H9 (cell line): ENCODE results near the gene PPP2R2B. TPM values are rescaled to one million over a fixed set of nuclear protein-coding genes. Genes with fewer than 3 reads are reported as not detected.

Experiments used
- DNase-seq: peaks from one replicate; pipeline ENCODE4 v3.0.0-alpha.2; 2017
- H2AFZ ChIP-seq: one replicate; pipeline ENCODE4 v1.6.1; 2013; ENCODE audit warnings: mild to moderate bottlenecking, low read length, control low read depth, moderate library complexity
- H2AK5ac ChIP-seq: 2 replicates; pipeline ENCODE4 v1.6.1; 2013; ENCODE audit warnings: low read length, control low read depth, mixed read lengths; ENCODE audit not compliant: insufficient read length
- H2BK120ac ChIP-seq: one replicate; pipeline ENCODE4 v1.6.1; 2013; ENCODE audit warnings: low read depth, mild to moderate bottlenecking, low read length, control low read depth, inconsistent platforms; ENCODE audit not compliant: poor library complexity, severe bottlenecking
- H2BK12ac ChIP-seq: 2 replicates; pipeline ENCODE4 v1.6.1; 2013; ENCODE audit warnings: low read length, control low read depth, mixed read lengths, low read depth; ENCODE audit not compliant: insufficient read length
- H2BK15ac ChIP-seq: 2 replicates; pipeline ENCODE4 v1.6.1; 2013; ENCODE audit warnings: low read depth, low read length, control low read depth
- H2BK20ac ChIP-seq: one replicate; pipeline ENCODE4 v1.6.1; 2013; ENCODE audit warnings: low read depth, mild to moderate bottlenecking, low read length, control low read depth, inconsistent platforms; ENCODE audit not compliant: poor library complexity, severe bottlenecking
- H2BK5ac ChIP-seq: 2 replicates; pipeline ENCODE4 v1.6.1; 2013; ENCODE audit warnings: low read length, control low read depth, mixed read lengths; ENCODE audit not compliant: insufficient read length
- H3K14ac ChIP-seq: 2 replicates; pipeline ENCODE4 v1.6.1; 2013; ENCODE audit warnings: low read length, control low read depth; ENCODE audit not compliant: insufficient read depth
- H3K18ac ChIP-seq: 2 replicates; pipeline ENCODE4 v1.6.1; 2013; ENCODE audit warnings: low read depth, mild to moderate bottlenecking, mixed read lengths, low read length, control low read depth; ENCODE audit not compliant: insufficient read length
- H3K23ac ChIP-seq: 2 replicates; pipeline ENCODE4 v1.6.1; 2013; ENCODE audit warnings: low read length, control low read depth, mixed read lengths, low read depth; ENCODE audit not compliant: insufficient read length
- H3K23me2 ChIP-seq: 2 replicates; pipeline ENCODE4 v1.6.1; 2013; ENCODE audit warnings: low read depth, mild to moderate bottlenecking, mixed read lengths, low read length, control low read depth; ENCODE audit not compliant: insufficient read length, poor library complexity, severe bottlenecking
- H3K27ac ChIP-seq: 2 replicates; pipeline ENCODE4 v1.5.1; 2013; ENCODE audit warnings: low read length, control low read depth, mixed read lengths, low read depth; ENCODE audit not compliant: insufficient read length
- H3K27me3 ChIP-seq: 2 replicates; pipeline ENCODE4 v1.6.1; 2013; ENCODE audit warnings: low read length, control low read depth, inconsistent platforms; ENCODE audit not compliant: insufficient read depth
- H3K4ac ChIP-seq: 2 replicates; pipeline ENCODE4 v1.6.1; 2013; ENCODE audit warnings: low read depth, mild to moderate bottlenecking, control low read depth, inconsistent platforms, low read length, moderate library complexity
- H3K4me1 ChIP-seq: 2 replicates; pipeline ENCODE4 v1.6.1; 2013; ENCODE audit warnings: low read length, control low read depth, inconsistent platforms; ENCODE audit not compliant: insufficient read depth
- H3K4me2 ChIP-seq: 2 replicates; pipeline ENCODE4 v1.6.1; 2013; ENCODE audit warnings: low read length, control low read depth, mixed read lengths; ENCODE audit not compliant: insufficient read length, insufficient read depth
- H3K56ac ChIP-seq: 2 replicates; pipeline ENCODE4 v1.6.1; 2013; ENCODE audit warnings: low read depth, mild to moderate bottlenecking, mixed read lengths, low read length, control low read depth; ENCODE audit not compliant: insufficient read length
- H3K79me1 ChIP-seq: 2 replicates; pipeline ENCODE4 v1.6.1; 2013; ENCODE audit warnings: low read depth, mild to moderate bottlenecking, moderate library complexity, low read length, control low read depth, inconsistent platforms; ENCODE audit not compliant: insufficient read depth, poor library complexity, severe bottlenecking
- H3K79me2 ChIP-seq: 2 replicates; pipeline ENCODE4 v1.6.1; 2013; ENCODE audit warnings: low read length, control low read depth, inconsistent platforms; ENCODE audit not compliant: insufficient read depth
- H3K9ac ChIP-seq: 2 replicates; pipeline ENCODE4 v1.6.1; 2013; ENCODE audit warnings: low read length, control low read depth, mixed read lengths; ENCODE audit not compliant: insufficient read length; ENCODE audit errors: extremely low read depth
- H3K9me3 ChIP-seq: one replicate; pipeline ENCODE4 v1.6.1; 2013; ENCODE audit warnings: low read depth, low read length, inconsistent platforms; ENCODE audit not compliant: control insufficient read depth
- H3T11ph ChIP-seq: one replicate; pipeline ENCODE4 v1.6.1; 2013; ENCODE audit warnings: mild to moderate bottlenecking, low read length, control low read depth, inconsistent platforms
- H4K20me1 ChIP-seq: one replicate; pipeline ENCODE4 v1.6.1; 2013; ENCODE audit not compliant: control insufficient read depth, insufficient read length, insufficient read depth
- H4K5ac ChIP-seq: 2 replicates; pipeline ENCODE4 v1.6.1; 2013; ENCODE audit warnings: low read depth, mild to moderate bottlenecking, mixed read lengths, low read length, control low read depth; ENCODE audit not compliant: insufficient read length
- H4K8ac ChIP-seq: replicated peaks from 2 replicates; pipeline ENCODE4 v1.6.1; 2013; ENCODE audit warnings: low read length, control low read depth, mixed read lengths, low read depth; ENCODE audit not compliant: insufficient read length
- H4K91ac ChIP-seq: 2 replicates; pipeline ENCODE4 v1.6.1; 2013; ENCODE audit warnings: low read depth, mild to moderate bottlenecking, moderate library complexity, mixed read lengths, low read length, control low read depth; ENCODE audit not compliant: insufficient read length
- H3K27ac Mint-ChIP-seq, 3 experiments: 2 replicates in 2 of 3; 3 replicates in 1 of 3; pipeline ENCODE4 v1.8.0; 2020 to 2021; ENCODE audit warnings: mixed read lengths in 3 of 3, mild to moderate bottlenecking in 1 of 3, moderate library complexity in 1 of 3
- H3K27me3 Mint-ChIP-seq: 2 replicates; pipeline ENCODE4 v1.8.0; 2021; ENCODE audit warnings: low read depth, mild to moderate bottlenecking, moderate library complexity, mixed read lengths
- H3K36me3 Mint-ChIP-seq, 3 experiments: 2 replicates in 2 of 3; 3 replicates in 1 of 3; pipeline ENCODE4 v1.8.0; 2020 to 2021; ENCODE audit warnings: low read depth in 3 of 3, mixed read lengths in 3 of 3; ENCODE audit not compliant: insufficient read depth in 1 of 3
- H3K4me1 Mint-ChIP-seq, 2 experiments: 2 replicates each; pipeline ENCODE4 v1.8.0; 2020; ENCODE audit warnings: mixed read lengths in 2 of 2
- H3K4me3 Mint-ChIP-seq, 2 experiments: 2 replicates in 1 of 2; 3 replicates in 1 of 2; pipeline ENCODE4 v1.8.0; 2020 to 2021; ENCODE audit warnings: mild to moderate bottlenecking in 2 of 2, mixed read lengths in 2 of 2, moderate library complexity in 1 of 2
- H3K9me3 Mint-ChIP-seq, 2 experiments: 2 replicates in 1 of 2; 3 replicates in 1 of 2; pipeline ENCODE4 v1.8.0; 2020; ENCODE audit warnings: mild to moderate bottlenecking in 2 of 2, mixed read lengths in 2 of 2, moderate library complexity in 1 of 2
- WGBS: extraction: QIAGEN DNeasy Blood & Tissue Kit; methylation state at CpG from one replicate; pipeline ENCODE4 v1.1.7; 2013; ENCODE audit warnings: missing lambda C conversion rate, low lambda C conversion rate, mixed read lengths; ENCODE audit not compliant: insufficient read length; ENCODE audit errors: extremely low coverage; 5-methylcytosine and 5-hydroxymethylcytosine counted together
- total RNA-seq: library from RNA; stranded (reverse); gene quantifications from 2 replicates; pipeline ENCODE4 v1.2.1, GENCODE V29; 2021
- TF ChIP-seq, protein P1 (sequence below): fragments of 200-600 bp; sonication (generic); conservative IDR thresholded peaks from 3 replicates; pipeline ENCODE4 v1.8.0; 2021; ENCODE audit warnings: antibody characterized with exemption, mild to moderate bottlenecking

PPP2R2B gene
- total RNA-seq, 1 experiment from 2014 or later, result 14.3 TPM

GRCh38 chr5:146813346-146814157 is 65.0 kb downstream of the PPP2R2B start:
- Histone ChIP-seq H3K79me2 (no peaks in the 10 kb centered on the region), H2AFZ (no peak overlapping the region), H4K20me1 (no peaks in the 10 kb centered on the region), H3K27ac (no peak overlapping the region), H2BK5ac (no peak overlapping the region), H3K14ac (no peak overlapping the region), H3K23me2 (no peaks in the 10 kb centered on the region), H3K27me3 (no peaks in the 10 kb centered on the region), H4K8ac (no peak overlapping the region), H3T11ph (no peak overlapping the region), H3K4me2 (no peak overlapping the region), H3K18ac (no peak overlapping the region), H2BK20ac (no peak overlapping the region), H2BK12ac (no peak overlapping the region), H4K91ac (no peak overlapping the region), H3K56ac (no peak overlapping the region), H3K4me1 (peaks cover 19% of the 10 kb centered on the region), H2AK5ac (no peak overlapping the region), H3K4ac (no peak overlapping the region), H2BK15ac (no peak overlapping the region), H4K5ac (no peak overlapping the region), H3K9ac (no peak overlapping the region), H3K9me3 (no peaks in the 10 kb centered on the region), H3K79me1 (no peaks in the 10 kb centered on the region), H3K23ac (no peak overlapping the region), H2BK120ac (no peak overlapping the region)
- H3K9me3 Mint-ChIP-seq, result no peaks in the 10 kb centered on the region; a peak in 1 of 5 replicates
- WGBS, result no CpG with 5 or more reads among the region's 10 CpGs
- H3K27ac Mint-ChIP-seq, result peak overlapping the region in 1 of 3 experiments; percentile 37; a peak in 3 of 7 replicates
- DNase-seq, result no peak
- peaks cover 2% of the 10 kb centered on the region; the same call in 1 of the 2 replicates for H3K27me3 Mint-ChIP-seq
- peaks cover 52 to 56% of the 10 kb centered on the region in 2 experiments for H3K4me1 Mint-ChIP-seq
- H3K4me3 Mint-ChIP-seq, result no peak overlapping the region
- H3K36me3 Mint-ChIP-seq, result peaks cover 8 to 12% (median 8%) of the 10 kb centered on the region in 3 experiments; a peak in 6 of 7 replicates
- TF ChIP-seq, protein P1, sequence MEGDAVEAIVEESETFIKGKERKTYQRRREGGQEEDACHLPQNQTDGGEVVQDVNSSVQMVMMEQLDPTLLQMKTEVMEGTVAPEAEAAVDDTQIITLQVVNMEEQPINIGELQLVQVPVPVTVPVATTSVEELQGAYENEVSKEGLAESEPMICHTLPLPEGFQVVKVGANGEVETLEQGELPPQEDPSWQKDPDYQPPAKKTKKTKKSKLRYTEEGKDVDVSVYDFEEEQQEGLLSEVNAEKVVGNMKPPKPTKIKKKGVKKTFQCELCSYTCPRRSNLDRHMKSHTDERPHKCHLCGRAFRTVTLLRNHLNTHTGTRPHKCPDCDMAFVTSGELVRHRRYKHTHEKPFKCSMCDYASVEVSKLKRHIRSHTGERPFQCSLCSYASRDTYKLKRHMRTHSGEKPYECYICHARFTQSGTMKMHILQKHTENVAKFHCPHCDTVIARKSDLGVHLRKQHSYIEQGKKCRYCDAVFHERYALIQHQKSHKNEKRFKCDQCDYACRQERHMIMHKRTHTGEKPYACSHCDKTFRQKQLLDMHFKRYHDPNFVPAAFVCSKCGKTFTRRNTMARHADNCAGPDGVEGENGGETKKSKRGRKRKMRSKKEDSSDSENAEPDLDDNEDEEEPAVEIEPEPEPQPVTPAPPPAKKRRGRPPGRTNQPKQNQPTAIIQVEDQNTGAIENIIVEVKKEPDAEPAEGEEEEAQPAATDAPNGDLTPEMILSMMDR, result no peak
